Activated T-helper 1 cell treated with Interleukin-2 at 50 U/mL for 16 hours (primary cell): ENCODE data around the gene PMCH.
"Not testable (repeated sequence)": the region's sequence is repeated elsewhere in the genome, so short reads cannot be mapped to it uniquely, and the experiment has no call there.

ENCODE experiments used
- DNase-seq: peaks from one replicate; pipeline ENCODE4 v3.0.0-alpha.2; 2020; ENCODE audit warnings: low read depth

PMCH gene, protein sequence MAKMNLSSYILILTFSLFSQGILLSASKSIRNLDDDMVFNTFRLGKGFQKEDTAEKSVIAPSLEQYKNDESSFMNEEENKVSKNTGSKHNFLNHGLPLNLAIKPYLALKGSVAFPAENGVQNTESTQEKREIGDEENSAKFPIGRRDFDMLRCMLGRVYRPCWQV

DNA sequence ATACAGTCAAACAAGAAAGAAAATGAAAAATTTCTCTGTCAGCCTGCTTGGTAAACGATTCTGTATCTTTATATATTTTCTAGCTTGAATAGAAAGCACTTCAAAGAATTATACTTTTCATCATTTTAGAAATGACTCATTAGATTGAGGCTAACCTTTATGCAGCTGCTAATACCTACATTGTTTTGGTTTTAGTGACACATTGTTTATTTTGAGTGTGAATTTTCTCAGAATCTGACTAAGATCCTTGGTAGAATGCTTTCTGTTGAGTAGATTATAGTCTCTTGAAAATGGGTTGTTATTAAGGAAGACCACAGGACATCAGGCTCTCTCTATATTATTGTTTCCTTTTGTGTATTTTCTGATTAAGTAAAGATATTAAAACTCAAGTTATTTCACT, at the start of gene PMCH:
TSS of gene PMCH (minus strand) at position 45 of the 400 bp plus-strand sequence. CDS start 63 bp downstream, outside the sequence.
- no peak for DNase-seq

DNA sequence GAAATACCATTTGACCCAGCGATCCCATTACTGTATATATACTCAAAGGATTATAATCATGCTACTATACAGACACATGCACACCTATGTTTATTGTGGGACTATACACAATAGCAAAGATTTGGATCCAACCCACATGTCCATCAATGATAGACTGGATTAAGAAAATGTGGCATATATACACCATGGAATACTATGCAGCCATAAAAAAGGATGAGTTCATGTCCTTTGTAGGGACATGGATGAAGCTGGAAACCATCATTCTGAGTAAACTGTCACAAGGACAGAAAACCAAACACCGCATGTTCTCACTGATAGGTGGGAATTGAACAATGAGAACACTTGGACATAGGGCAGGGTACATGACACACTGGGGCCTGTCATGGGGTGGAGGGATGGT, 43.2 kb upstream of the PMCH start:
- DNase-seq = not testable (repeated sequence)

DNA sequence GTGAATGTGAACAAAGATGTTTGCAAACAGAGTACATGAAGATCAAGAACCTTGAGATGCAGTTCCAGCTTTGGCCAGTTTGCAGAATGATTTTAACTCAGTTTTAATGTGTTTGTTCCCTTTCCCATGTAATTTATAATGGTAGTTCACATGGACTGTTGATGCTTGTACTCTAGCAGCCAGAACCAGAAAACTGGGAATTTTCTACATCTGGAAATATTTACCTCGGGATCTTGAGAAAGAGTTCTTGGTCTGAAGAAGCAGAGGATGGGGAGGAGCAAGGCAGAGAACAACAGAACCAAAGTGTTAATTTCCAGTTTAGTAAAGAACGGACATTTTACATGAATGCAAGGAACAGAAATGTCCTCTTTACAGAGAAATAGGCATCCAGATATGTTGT, 37.0 kb upstream of the PMCH start:
- DNase-seq = no peak

DNA sequence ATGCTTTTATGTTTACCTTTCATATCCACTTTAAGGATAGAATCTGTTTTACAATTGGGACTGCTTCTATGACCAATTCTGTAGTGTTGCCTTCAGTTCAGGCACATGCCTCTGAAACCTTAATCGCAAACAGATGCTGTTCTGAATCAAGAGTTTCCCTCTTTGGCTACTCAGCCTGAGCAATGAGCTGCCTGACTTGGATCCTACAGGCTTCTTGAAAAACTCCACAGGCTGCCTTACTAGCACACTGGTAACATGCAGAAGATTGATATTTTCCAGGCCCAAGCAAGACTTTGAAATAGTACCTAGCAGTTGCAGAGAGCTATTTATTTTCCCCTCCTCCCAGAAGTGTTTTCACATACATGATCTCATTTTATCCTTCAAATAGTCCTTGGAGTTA, 34.8 kb upstream of the PMCH start:
- DNase-seq = no peak

DNA sequence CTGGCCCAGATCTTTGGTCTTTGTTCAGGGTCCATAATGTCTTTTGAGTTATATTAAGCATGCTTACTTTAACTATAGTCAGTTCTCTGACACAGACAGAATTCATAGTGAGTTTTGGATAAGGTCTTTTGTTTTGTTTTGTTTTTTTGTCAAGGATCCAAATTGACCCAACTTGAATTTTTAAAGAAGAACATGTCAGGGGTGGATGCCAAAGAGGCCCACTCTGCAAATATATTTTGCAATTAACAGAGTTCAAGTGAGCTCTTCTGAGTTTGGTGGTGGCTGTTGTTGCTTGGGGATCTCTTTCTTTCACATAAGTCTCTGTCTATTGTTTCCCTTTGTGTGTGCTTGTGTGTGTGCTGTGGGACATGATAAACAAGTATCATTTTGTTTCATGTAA, 34.4 kb upstream of the PMCH start:
- no peak for DNase-seq

DNA sequence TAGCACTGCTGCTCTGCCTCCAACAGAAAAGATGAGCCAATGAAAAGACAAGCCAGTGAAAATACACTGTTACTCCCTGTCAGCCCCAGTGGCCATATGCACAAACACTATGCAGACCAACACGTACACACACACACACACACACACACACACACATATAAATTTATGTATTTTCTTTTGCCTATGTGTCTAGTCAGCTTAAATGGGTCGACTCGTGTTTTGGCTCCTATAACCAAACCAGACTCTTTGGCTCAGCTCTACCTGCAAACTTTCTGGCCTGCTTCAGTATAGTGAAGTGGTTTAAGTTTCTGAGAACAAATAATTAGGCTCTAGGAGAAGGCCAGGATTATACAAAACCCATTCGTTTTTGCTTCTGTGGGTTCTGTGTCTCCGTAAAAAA, 30.3 kb upstream of the PMCH start:
- DNase-seq = no peak

DNA sequence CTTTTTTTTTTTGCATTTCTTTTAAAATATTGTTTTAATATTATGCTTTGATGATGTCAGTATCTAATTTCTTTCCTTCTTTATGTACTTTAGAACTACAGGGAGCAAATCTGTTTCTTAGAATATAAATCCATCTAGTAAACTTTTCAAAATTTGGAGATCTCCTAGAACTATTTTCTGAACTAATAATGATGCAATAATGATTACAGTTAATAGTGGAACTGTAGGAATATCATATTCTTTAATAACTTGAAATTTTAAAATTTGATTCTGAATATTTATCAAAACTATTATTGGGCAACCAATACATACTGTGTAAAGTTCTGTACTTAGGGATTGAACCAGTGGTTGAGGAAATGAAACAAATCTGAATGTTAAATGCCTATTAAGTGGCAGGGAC, 23.1 kb upstream of the PMCH start:
- DNase-seq = no peak

DNA sequence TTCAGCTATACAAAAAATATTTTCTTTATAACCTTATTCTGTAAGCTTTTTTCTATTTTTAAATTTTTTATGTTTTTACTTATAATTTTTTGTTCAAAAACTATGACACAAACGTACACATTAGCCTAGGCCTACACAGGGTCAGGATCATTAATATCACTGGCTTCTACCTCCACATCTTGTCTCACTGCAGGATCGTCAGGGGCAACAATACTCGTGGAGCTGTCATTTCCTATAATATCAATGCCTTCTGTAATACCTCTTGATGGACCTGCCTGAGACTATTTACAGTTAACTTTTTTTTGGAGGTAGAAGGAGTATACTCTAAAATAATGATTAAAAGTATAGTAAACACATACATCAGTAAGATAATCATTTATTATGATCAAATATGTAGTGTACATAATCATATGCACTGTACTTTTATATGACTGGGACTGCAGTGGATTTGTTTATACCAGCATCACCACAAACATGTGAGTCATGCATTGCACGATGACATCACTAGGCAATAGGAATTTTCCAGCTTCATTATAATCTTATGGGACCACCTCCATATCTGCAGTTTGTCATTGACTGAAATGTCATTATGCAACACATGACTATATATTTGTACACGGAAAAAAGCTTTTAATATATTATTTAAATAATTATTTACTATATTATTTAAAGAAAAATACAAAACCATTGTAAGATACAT, 18.5 kb upstream of the PMCH start:
- no peak for DNase-seq

DNA sequence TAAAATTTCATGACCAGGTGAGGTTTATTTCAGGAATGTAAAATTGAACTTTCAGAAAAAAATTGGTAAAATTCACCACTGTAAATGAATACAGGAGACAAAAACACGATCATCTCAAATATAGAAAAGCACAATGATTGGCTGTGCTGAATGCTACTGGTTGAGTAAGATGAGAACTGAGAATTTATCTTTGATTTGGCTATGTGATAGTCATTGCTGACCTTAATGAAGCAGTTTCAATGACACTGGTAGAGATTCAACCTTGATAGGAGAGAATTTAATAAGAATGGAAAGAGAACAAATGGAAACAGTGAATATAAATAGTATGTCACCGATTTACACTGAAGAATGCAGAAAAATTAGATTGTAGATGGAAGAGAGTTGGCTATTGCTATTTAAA, 6.4 kb upstream of the PMCH start:
- DNase-seq = no peak

DNA sequence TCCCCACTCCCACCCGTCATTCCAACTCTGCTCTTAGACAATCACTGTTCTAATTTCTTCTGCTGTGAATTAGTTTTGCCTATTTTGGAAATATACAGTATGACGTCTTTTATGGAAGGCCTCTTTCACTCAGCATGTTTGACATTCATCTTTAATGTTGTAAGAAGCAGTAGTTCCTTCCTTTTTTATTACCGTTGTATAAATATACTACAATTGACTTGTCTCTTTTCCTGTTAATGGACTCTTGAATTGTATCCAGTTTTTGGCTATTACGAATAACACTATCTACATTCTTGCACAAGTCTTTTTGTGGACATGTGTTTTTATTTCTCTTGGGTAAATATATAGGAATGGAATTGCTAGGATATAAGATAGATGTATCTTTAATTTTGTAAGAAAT, 4.9 kb upstream of the PMCH start:
- DNase-seq = no peak

DNA sequence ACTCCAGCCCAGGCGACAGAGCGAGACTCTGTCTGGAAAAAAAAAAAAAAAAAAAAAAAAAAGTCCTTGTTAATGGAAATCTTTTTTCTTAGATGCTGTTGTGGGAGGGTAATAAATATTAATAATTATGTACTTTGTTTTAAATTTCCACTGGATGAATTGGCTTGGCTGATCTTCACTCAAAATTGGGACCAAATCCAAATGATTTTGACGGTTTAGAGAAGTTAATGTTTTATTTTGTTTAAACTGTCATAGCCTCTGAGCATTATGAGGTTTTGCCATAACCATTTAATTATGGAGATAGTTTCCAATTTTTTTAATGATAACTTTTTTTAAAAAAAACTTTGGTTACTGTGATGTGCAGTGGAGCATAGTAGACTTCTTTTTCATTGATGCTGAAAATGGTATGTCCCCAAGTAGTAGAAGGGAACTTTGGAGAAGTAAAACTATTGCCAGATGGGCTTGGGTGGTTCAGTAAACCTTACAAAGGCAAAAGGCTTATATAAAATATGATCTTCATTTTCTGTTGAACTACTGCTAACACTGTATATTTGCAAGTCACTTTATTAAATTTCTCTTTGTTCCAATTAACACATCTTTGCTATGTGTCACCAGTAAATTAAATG, 3.9 kb upstream of the PMCH start:
- DNase-seq = no peak

DNA sequence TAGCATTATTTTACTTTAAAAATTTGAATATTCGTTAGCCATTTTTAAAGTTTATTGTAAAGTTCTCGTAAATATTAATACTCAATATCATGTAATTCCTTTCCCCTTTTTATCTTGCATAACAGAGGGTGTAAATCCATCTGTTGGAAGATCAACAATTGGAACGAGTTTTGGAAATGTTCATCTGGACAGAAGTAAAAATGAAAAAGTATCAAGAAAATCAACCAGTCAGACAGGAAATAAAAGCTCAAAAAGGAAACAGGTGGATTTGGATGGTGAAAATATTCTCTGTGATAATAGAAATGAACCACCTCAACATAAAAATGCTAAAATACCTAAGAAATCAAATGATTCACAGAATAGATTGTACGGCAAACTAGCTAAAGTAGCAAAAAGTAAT, 1.8 kb downstream of the PMCH start:
- DNase-seq = no peak

DNA sequence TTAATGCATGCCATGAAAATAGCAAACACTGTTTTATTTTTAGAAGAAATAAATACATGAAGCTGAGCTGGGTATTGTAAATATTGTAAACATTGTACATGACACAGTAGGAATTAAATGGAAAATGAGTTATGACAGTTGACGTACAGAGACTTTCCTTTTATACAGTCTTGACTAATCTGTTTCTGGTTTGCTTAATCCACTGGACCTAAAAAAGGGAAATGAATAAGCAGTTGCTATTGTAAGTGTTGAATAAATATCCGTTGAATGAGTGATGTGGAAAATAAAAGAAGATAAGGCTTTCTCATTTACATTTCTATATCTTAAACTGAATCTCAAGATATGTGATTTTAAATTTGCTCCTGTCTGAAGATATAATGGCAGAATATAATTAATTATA, 15.0 kb downstream of the PMCH start:
- no peak for DNase-seq

DNA sequence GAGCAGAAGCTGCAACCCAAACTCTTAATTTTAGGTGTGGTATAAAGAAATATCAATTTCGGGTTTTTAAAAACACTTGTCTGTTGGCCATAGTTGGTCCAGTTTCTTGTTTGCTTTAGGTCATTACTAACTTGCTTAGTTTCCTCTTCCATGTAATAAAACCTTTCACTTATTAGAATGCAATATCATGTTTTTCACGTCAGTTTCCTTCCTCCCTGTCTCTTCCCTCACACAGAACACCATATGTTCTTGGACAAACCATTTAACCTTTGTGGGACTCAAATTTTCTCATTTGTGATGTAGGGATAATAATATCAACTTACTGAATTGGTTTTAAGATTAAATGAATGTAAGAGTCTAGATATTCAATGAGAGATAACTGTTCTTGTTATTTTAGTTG, 22.9 kb downstream of the PMCH start:
- no peak for DNase-seq

DNA sequence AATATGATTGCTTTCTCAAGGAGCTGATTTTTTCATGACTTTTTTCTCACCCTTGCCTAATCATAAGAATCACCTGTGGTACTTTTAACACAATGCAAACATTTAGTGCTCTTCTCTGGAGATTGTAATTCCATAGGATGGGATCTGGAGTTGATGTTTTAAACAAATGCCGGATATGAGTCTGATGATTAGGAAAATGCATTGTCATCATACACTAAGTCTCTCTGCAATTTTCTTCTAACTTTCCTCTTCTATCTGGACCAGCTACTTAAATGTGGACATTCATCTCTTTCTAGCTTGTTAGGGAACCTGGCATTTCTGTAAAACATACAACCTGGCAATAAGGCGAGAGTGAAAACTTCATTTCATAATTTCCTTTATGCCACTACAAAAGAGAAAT, 23.5 kb downstream of the PMCH start:
- no peak for DNase-seq

DNA sequence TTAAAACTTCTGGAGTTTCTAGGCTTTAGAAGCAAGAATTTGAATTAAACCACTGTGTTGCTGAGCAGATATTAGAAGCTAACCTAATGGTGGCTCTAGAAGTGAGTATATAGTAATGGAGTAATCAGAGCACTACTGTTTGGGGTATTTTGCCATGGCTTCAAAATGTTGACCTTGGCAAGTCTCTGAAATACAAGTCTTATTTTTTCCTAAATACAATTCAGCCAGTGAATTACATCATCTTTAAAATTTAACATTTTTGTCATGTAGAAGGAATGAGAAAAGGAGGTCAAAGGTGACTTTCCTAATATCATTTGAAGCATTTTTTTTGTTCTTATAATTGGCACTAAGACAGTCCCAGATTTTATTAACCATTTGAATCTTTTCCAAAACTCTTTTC, 25.2 kb downstream of the PMCH start:
- DNase-seq = no peak

DNA sequence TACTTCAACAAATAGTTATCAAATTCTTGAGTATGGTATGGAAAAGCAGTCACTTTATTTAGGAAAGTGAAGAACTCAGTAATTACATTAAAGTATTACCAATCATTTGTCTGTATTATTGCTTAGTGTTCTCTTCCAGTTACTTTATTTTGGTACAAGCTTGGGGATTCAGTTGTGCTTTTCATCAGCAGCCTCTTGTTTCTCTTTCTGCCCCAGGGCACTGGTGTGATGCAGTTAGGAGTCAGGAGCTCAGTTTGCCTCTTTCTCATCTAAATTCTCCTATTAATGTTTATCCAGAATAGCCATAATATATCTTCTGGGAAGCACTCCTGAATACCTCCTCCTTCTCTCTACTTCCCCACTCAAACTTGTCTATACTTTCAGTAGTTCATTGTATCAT, 25.7 kb downstream of the PMCH start:
- DNase-seq = no peak

DNA sequence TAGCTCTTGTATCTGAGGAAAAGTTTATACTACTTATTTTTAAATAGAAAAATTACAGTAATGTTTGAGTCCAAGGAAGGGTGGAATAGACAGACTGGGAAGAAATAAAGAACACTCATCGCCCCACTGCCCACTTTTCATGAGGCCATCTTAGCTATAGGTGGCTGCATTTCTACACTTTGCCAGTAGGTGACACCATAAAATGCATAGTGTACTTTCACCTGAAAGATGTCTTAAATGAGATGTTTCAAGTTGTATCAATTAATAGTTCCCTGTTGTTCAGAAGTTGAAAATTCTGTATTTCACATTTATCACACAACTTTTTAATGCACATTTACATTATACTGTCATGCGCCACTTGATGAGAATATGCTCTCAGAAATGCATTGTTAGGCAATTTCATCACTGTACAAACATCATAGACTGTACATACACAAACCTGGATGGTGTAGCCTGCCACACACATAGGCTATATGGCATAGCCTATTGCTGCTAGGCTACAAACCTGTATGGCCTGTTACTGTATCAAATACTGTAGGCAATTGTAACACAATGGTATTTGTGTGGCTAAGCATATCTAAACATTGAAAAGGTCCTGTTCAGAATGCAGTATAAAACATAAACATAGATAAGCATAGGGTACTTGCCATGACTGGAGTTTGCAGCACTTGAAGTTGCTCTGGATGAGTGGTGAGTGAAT, 27.6 kb downstream of the PMCH start:
- no peak for DNase-seq

DNA sequence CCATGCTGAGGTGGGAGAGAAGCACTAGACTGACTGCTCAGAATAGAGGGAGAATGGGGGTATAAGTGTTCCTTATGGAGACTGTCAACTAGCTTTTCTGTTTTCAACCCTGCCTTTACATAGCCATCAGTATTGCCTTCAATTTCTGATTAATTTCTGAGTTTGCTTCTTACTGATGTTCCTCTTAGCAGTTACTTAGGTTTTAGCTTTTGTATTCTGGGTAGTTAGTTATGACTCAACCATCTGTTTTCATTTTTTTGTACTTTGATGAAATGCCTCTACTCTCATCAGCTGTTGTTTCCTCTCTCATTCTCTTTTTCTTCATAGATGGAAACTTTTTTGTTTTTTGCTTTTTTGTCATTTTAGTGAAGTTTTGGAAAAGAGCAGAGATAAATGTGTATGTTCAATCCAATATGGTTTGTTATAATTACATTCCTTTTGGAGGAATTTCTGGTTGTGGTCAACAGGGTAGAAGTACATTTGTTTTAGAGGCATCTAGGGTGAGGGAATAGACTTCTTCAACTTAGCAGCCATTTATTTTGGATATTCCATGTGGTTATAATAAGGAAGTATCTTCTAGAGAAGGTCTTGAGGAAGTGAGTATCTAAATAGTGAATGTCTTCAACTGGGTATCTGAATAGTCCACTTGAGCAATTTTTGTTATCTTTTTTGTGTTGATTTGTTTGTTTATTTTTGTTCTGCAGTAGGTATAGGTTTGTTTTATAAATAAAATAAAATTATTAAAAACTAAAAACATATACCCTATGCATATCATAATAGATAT, 29.6 kb downstream of the PMCH start:
- DNase-seq = no peak

DNA sequence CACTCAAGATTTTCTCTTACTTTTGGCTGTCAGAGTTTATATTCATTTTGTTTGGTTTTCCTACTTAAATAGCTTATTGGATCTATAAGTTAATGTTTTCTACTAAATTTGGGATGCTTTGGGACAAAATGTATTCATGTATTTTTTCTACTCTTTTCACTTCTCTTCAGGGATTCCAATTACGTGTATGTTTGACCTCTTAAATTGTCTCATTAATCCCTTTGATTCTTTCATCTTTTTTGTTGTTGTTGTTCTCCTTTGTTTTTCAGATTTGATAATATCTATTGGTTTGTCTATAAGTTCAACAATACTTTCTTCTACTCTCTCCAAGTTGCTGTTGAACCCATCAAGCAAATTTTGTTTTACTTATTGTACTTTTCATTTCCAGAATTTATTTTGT, 34.2 kb downstream of the PMCH start:
- no peak for DNase-seq

DNA sequence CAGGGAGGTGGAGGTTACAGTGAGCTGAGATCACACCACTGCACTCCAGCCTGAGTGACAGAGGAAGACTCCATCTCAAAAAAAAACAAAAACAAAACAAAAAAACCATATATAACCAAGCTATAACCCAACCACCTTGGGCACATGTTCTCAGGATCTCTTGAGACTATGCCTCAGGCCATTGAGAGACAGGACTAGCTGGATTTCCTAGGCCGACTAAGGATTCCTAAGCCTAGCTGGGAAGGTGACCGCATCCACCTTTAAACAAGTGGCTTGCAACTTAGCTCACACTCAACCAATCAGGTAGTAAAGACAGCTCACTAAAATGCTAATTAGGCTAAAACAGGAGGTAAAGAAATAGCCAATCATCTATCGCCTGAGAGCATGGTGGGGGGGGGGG, 42.4 kb downstream of the PMCH start:
- not testable (repeated sequence) for DNase-seq

DNA sequence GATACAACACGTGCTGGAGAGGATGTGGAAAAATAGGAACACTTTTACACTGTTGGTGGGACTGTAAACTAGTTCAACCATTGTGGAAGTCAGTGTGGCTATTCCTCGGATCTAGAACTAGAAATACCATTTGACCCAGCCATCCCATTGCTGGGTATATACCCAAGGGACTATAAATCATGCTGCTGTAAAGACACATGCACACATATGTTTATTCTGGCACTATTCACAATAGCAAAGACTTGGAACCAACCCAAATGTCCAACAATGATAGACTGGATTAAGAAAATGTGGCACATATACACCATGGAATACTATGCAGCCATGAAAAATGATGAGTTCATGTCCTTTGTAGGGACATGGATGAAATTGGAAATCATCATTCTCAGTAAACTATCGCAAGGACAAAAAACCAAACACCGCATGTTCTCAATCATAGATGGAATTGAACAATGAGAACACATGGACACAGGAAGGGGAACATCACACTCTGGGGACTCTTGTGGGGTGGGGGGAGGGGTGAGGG, 50.5 kb downstream of the PMCH start:
- not testable (repeated sequence) for DNase-seq
